GM11168 (cell line): Measurements from ENCODE around the gene CMIP.
"Not testable (repeated sequence)": the region's sequence is repeated elsewhere in the genome, so short reads cannot be mapped to it uniquely, and the experiment has no call there.

Source experiments
- in situ Hi-C: fragments of 300-500 bp; cut with MboI; formaldehyde crosslinking; loops from one replicate; pipeline ENCODE4 v1.12.0; 2022; ENCODE audit warnings: low sequenced_read_pairs; ENCODE audit not compliant: unreplicated experiment

CMIP gene

DNA sequence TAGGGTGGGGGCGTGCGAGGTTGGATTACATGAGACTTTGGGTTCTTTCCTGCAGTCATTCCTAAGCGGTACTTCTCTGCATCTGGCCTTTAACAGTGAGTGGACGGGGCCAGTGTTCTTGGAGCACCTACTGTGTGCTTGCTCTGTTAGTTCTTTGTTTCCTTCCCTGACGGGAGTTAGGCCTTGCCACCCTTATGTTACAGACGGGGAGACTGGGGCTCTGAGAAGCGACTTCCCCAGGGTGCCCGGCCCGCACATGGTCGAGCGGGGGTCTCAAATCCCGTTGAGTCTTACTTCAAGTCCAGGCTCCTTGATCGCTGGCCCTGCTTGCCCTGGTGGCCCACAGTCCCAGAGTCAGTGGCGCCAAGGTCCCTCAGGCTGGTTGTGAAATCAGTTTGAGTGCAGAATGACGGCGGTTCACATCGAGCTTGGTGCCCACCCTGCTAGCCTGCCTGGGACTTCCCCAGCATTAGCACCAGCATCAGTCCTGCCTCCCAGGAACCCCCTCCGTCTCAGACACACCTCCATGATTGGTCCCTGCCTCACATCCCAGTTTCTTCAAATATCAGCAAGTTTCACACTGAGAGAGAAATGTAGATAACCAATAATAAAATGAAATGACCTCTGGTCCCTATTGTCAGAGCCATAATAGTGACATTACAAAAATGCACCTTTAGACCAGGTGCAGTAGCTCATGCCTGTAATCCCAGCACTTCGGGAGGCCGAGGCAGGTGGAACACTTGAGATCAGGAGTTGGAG lies 128.0 kb downstream of the CMIP start:
- in situ Hi-C loops, result no loop called here

DNA sequence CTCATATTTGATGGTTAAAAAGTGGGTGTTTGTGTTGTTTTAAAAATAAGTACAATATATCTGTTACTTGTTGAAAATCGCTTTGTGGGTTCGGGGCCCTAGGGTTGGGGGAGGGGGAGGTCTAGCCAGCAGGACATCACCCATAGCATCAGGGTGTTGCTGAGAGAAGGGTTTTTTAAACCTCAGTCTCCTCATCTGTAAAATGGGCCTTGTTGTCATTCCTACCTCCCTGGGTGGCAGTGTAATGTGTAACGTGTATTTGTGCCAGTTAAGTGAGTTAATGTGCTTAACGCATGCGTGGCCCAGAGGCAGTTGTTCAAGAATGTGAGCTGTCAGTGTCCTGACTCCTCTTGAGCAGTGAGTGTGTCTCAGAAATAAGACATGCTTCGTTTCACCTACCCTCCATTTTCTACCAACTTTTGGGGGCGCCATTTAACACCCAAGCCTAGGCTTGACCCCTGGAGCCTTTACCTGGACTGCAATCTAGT lies 129.0 kb downstream of the CMIP start:
- in situ Hi-C loops, result no loop called here

DNA sequence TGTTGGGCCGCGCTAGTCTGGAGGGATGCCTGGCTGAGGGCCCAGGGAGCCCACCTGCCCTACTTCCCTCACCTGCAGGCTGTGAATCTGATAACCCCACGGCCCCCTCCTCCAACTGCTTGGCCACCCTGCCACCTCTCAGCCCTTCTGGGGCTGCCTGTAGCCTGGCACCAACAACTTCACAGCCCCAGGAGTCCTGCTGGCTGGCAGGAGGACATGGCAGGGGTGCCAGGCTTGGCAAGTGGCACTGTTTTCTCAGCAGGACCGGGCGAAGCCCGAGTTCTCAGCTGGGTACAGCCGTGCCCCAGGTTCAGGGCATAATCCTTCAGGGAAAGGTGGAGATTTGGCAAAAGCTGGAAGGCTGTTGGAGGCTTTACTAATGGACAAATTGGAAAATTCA lies 129.6 kb downstream of the CMIP start:
- in situ Hi-C loops, result no loop called here

DNA sequence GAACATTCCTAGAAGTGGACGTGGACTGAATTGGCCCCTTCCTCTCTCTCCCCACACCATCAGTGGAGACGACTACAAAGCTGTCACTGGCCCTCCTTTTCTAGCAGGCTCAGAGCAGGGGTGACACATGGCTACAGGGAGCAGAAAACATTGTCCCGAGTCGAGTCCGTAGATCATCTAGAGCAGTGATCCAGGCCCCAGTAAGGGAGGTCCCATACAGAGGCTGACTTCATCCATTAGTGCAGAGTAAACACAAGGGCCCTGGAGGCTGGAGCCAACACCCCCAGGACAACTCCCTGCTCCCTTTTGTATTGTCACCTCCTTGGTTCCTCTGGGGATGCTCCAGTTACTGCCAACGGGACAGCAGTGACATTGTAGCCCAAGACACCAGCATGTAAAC lies 130.7 kb downstream of the CMIP start:
- in situ Hi-C loops, result no loop called here

DNA sequence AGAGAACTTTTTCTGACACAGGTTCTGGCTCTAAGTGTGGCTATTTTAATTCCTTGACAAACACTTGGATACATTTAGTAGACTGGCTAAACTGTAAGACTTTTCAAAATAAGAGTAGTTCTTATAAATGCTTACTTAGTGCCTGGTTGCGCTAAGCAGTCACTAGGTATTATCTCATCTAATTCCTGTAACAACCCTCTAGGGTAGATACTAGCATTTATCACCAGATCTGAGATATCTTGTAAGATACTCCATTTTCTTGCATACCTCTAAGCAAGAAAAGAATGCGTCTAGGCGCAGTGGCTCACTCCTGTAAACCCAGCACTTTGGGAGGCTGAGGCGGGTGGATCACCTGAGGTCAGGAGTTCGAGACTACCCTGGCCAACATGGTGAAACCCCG lies 131.2 kb downstream of the CMIP start:
- in situ Hi-C loops, result no loop called here

DNA sequence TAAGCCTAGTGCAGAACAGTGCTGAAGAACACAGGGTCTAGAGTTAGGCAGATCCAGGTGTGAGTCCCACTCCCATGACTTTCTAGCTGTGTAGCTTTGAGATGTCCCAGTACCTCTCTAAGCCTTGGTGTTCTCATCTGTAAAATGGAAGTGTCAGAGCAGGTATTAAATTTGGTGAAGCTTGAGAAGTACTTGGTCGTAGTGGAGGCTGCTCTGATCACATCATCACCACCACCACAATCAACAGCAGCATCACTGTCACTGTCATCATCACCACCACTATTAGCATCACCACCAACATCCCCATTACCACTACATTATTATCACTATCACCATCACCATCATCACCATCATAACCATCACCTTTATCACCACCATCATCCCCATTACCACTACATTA lies 132.1 kb downstream of the CMIP start:
- in situ Hi-C loops, result no loop called here

DNA sequence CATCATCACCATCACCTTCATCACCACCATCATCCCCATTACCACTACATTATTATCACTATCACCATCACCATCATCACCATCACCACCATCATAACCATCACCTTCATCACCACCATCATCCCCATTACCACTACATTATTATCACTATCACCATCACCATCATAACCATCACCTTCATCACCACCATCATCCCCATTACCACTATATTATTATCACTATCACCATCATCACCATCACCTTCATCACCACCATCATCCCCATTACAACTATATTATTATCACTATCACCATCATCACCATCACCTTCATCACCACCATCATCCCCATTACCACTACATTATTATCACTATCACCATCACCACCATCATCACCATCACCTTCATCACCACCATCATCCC lies 132.7 kb downstream of the CMIP start:
- in situ Hi-C loops, result not testable (repeated sequence)

DNA sequence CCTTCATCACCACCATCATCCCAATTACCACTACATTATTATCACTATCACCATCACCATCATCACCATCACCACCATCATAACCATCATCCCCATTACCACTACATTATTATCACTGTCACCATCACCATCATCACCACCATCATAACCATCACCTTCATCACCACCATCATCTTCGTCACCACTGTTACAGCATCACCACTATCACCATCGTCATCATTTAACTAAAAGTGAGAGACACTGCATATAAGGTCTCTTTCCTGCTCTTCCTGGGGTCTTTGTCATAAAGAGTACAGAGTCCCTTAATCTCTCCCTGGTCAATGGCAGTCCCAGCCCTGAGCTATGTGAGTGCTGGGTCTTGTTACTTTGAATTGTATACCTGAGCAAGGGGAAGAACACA lies 133.5 kb downstream of the CMIP start:
- in situ Hi-C loops, result no loop called here

DNA sequence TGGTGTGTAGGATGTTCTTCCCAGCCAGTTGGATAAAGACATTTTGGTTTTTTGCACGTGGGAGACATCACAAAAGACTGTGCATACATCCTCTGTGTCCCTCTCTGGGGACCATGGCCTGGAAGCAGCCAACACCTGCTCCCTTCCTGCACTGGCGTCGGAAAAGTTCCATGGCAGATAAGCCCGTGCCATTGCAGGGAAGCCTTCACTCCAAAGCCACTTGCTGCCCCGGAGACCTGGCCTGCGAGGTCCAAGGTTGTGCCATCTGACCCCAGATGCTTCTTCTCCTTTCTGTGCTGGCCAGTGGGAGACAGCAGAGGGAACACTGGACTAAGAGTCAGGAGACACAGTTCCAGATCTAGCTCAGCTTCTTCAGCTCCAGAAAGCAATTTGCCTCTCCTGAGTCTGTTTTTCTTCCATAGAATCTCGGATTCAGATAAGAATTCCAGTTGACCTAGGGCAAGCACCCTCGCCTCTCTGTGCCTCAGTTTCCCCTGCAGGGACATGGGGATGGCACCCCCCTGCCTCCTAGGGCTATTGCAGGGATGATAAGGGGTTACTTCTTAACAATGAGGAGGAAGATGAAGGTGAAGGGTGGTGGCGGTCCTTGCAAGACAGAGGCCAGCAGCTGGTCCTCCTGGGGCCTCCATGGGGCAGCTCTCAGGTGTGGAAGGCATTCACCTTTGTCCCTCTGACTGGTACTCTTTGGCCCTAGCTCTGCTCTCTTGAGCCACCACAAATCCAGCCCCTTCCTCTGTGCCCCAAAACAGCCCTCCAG lies 134.2 kb downstream of the CMIP start:
- in situ Hi-C loops, result no loop called here

DNA sequence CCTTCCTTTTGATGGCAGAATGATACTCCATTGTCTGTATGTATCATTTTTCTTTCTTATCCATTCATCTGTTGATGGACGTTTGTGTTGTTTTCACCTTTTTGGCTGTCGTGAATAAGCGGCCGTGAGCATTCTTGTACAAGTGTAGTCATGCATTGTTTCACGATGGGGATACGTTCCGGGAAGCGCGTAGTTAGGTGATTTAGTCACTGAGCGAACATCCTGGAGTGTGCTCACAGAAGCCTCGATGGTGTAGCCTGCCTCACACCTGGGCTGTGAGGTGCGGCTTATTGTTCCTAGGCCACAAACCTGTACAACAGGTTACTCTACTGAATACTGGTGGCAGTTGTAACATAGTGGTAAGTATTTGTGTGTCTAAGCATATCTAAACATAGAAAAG lies 136.5 kb downstream of the CMIP start:
- in situ Hi-C loops, result no loop called here

DNA sequence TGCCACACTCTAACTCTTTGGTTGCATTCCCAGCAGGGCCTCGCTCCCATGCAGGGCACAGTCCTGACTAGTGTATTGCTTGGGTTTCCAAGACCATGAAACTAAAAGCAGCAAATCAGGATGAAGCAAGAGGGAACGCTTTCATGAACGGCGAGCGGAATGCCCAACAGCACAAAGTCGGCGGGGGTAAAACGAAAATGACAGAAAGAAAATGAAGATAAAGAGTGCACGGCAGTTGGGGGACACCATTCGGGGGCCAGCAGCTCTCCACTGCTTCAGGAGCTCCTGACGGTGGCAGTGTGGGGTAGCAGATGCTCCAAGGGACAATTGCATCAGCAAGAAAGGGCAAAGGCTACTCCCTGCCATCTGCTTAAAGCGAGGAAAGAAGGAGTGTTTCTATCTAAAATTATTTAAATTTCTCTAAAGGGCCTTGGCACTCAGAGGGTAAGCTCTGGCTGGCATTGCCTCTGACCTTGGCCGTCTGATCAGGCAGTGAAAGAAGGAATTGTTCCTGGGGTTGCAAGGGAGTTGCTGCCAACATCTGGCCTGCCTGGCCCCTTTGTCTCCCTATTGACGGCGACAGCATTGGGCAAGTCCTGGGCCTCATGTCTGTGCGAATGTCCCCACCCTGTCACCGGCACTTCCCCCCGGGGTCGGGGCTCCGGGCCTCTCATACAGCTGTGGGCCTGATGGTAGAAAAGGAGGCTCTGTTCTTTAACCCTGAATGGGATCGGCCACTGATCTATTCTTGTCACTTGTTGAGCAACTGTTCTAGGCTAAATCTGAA lies 138.2 kb downstream of the CMIP start:
- in situ Hi-C loops, result no loop called here

DNA sequence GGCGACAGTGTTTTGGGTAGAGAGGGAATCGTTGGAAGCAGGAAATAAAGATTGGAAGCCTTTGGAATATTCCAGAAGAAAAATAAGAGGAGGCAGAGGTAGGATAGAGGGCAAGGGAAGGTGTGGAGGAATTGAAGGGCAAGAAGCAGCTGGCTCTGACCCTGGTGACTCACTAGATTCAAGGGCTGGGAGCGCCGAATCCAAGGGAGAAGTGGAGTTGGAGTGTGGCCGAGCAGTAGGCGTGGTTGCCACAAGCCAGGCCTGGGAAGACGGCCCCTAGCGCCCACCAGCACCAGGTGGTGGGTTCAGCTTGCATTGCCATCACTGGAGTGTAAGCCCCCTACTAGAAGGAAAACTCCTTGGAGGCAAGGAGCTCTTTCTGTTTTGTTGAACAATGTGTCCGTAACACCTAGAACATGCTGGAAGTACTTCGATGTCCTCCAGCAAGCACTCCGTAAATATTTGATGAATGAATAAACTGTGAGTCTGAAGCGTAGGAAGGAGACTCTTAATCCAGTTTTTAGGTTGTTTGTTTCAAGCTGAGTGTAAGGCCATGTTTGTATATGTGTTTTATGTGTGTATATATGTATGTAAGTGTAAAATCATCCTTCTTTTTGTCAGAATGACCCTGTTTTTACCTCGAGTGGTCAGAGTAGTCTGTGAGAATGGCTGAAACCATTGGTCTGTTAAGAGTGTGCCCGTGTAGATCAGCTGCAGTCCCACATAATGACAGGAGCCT lies 139.5 kb downstream of the CMIP start:
- in situ Hi-C loops, result no loop called here

DNA sequence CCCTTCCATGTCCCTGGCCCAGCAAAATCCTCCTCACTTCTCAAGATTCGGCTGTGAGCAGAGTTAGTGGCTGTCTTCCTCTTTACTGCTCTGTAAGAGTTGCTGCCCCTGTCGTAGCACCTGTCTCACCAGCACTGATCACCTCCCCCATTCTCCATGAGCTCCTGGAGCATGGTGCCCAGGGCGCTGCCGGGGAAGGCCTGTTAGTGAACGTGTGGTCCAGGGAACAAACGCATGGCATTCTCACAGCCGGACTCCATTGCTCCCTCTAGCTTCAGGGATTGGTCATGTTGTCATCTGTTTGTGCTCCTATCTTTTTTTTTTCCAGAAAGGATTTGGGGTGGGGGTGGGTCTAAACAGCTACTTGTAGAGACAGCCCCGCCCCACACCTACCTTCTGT lies 141.2 kb downstream of the CMIP start:
- in situ Hi-C loops, result no loop called here

DNA sequence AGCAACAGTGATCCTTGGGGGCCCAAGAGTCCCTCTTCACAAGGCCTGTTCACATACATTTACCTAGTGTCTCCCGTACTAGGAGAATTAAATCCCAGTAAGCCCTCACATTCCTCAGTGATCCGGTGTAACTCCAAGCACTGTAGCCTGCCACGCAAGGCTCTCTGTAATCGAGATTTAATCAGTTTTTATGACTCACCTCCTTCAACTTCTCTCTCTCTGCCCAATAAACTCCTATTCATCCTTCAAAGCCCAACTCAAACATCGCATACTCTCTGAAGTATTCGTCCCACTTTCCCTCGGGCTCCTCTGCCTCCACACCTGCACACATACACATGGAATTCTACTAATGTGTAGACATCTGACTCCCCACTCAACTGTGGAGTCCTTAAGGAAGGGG lies 141.8 kb downstream of the CMIP start:
- in situ Hi-C loops, result no loop called here

DNA sequence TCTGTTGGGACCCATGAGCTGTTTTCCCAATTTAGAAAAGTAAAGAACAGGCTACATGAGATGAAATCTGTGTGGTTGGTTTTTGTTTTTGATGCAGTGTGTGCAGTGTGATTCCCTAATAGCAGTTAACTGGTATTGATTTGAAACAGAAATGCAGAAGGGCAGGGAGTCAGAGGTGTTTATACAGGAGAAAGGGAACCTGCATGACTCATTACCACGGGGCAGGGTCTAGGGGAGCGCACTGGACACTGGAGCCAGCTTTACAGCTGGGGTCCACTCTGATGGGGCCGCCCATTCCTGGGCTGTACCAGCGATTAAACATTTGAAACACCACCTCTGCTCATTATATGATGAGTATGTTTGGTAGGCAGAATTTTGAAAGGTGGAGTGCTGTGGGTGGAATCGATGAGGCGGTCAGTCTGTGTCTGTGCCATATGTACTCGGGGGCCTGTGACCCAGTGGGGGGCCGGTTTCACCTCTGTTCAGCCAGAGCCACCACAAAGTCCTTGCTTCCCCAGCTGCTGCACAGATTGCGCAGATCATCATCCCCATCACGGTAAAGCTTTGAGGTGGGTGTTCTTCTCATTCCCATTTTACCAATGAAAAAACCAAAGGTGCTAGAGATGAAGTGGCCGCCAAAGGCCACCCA lies 142.5 kb downstream of the CMIP start:
- in situ Hi-C loops, result no loop called here

DNA sequence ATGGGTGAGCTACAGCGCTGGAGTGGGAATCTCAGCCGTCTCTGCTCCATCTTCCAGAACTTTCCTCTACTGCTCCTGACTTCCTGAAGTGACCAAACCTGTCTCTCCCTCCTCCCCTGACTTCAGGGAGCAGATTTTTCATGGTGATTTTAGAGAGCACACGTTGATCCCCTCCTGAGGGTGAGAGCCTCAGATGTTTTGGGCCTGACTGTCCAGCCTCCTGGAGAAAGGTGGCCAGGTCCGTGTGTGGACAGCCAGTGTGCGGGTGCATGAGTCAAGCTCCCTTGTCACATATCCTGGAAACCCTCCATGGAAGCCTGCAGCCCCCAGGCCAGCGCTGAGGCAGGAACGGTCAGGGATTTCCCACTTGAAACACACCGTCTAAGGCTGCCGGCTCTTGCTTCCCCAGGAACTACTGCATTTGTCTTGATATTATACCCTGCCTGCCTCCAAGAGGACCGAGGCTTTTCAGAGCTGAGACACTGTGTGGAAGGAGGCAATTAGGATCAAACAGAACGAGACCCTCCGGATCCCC lies 143.1 kb downstream of the CMIP start:
- in situ Hi-C loops, result no loop called here

DNA sequence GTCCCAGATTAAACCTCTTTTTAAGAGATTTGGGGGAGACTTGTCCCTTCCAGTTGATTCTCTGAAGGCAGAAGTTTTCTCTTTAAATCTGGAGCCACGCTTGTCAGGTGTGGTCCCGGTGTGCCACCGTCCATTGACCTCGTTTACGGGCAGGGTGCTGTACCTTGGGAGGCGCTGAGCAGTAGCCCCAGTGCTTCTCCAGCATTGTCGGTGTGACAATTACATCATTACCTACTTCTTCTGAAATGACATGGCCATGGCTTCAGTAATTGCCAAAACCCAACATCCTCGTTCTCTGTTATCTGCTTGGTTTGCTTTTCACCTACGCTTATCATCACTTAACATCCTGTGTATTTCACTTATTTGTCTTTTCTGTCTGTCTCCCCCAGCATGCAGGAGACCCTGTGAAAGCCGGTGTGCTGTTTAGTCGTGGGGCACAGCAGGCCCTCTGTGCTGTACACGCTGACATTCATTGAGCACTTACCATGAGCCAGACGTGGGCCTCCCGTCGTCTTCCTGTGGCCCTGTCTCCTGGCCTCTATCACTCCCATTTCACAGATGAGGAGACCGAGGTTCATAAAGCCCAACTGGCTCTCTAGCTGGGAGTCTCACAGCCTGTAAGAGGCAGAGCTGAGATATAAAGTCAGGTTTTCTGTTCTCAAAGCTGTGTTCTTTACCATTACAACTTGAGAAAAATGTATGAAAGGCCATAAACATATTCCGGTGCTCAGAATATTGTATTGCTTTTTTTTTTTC lies 143.9 kb downstream of the CMIP start:
- in situ Hi-C loops, result no loop called here

DNA sequence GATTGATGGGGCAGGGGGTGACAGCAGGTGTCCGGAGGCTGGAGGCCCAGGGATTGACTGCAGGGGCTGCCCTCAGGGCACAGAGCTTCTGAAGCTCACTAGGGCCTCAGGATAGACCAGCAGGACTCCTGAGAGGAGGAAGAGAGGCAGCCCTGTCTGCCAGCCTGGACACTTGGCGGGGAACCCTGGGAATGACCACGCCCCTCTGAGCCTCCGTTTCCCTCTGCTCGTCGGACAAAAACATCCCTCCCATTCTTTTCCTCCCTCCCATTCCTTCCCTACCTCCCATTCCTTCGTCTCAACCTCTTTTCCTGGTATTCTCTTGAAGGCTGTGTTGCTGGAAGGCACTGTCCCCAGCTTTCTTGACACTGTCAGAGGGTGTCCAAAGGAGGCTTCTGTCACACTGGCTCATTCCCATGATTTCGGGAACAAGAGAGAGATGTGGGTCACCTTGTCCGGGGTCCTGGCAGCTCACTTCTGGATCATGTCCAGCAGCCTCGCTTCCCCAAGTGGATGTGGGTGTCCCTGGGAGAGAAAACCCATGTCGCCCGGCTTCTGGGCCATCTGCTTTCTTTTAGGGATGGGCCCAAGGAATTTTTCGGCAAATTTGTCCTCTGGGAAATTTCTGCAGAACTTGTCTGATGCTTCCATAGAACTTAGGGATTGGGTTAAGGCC lies 145.5 kb downstream of the CMIP start:
- in situ Hi-C loops, result no loop called here
